Measurements from ENCODE around the gene PRSS16.

- TF ChIP-seq CTCF (IDR thresholded peaks at IDR 0.05) (no peak), ZFX (IDR thresholded peaks at IDR 0.05; ENCODE audit: borderline replicate concordance) (no peak)
These were observed 4.8 kb upstream of the PRSS16 start for GRCh38 chr6:27242589-27243265.
